ENCODE data around the gene CYB5R4. TPM values are rescaled to one million over a fixed set of nuclear protein-coding genes. Genes with fewer than 3 reads are reported as not detected.

The CYB5R4 gene
- polyA plus RNA-seq, 3 donors from 2014 or later, result 28.5 to 39.2 (median 35.1) TPM

DNA sequence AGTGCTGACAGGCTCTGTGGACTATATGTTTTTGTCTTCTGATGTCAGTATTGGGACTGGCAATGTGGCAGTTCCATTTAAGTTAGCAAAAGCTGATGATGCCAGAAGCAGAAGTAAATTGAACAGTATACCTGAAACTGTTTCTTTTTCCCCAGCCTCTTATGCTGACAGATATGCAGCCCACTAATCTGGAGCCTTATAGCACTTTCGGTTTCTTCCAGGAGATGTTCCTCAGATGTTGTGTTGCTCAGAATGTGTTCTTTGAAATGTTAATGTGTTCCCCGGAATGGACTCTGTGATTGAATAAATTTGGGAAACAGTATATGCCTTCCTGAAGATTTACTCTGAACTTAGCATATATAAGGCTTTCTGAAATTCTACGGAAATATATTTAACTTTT, 93.3 kb downstream of the CYB5R4 start:
- H3K36me3 Mint-ChIP-seq, result peaks cover 27 to 37% (median 32%) of the 10 kb centered on the region in 3 donors
- no peak for DNase-seq
- no peak overlapping the region for H3K27ac Mint-ChIP-seq
- no peaks in the 10 kb centered on the region for H3K27me3 Mint-ChIP-seq (ENCODE audit: low read depth in 3 of 3)
- no peaks in the 10 kb centered on the region for H3K9me3 Mint-ChIP-seq
- H3K4me3 Mint-ChIP-seq, result no peak overlapping the region
- H3K4me1 Mint-ChIP-seq, result no peaks in the 10 kb centered on the region

DNA sequence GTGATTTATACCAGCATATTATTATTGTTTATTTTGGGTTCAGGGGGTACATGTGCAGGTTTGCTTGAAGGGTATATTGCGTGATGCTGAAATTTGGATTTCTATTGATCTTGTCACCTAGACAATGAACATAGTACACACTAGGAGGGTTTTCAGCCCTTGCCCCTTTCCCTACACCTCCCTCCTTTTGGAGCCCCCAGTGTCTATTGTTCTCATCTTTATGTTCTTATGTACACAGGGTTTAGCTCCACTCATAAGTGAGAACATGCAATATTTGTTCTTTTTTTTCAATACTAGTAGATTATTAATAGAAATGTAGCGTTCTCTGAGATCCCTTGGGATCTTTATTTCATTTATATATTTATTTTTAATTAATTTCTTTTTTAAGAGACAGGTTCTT, 94.9 kb downstream of the CYB5R4 start:
- Mint-ChIP-seq H3K4me1 (no peaks in the 10 kb centered on the region), H3K4me3 (no peak overlapping the region), H3K27me3 (ENCODE audit: low read depth in 3 of 3) (no peaks in the 10 kb centered on the region), H3K27ac (no peak overlapping the region), H3K36me3 (peaks cover 29 to 43% (median 39%) of the 10 kb centered on the region in 3 donors), H3K9me3 (no peaks in the 10 kb centered on the region)
- DNase-seq, result no peak

DNA sequence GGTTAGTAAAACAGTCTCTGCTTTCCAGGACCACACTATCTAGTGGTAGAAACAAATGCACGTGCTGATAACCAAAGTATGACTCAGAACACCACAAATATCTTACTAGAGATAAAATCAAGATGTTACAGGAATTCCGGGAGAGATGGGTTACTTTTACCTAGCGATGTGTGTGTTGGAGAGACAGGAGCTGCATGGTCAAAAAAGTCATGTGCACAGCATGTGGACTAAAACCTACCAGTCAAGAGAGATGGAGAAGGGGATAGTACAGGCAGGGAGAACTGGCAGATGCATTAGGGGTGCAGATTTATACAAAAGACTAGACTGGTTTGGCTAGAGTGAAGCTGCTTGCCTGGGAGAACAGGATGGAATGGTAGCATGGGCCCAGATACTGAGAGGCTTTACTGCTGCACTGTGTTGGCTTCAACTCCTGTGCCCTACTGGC, 98.8 kb downstream of the CYB5R4 start:
- peaks cover 39 to 56% (median 43%) of the 10 kb centered on the region in 3 donors for H3K36me3 Mint-ChIP-seq
- no peak overlapping the region for H3K4me3 Mint-ChIP-seq
- no peak for DNase-seq
- H3K27ac Mint-ChIP-seq, result no peak overlapping the region
- no peaks in the 10 kb centered on the region for H3K27me3 Mint-ChIP-seq (ENCODE audit: low read depth in 3 of 3)
- H3K9me3 Mint-ChIP-seq, result no peaks in the 10 kb centered on the region
- no peaks in the 10 kb centered on the region for H3K4me1 Mint-ChIP-seq

GRCh38 chr6:83960664-83961063, 101.2 kb downstream of the CYB5R4 start:
- H3K4me3 Mint-ChIP-seq, result no peak overlapping the region
- H3K27ac Mint-ChIP-seq, result peak overlapping the region in 1 of 6 donors; percentile 38
- DNase-seq, result no peak
- H3K27me3 Mint-ChIP-seq (ENCODE audit: low read depth in 3 of 3), result no peaks in the 10 kb centered on the region
- H3K4me1 Mint-ChIP-seq, result no peaks in the 10 kb centered on the region
- H3K36me3 Mint-ChIP-seq, result peaks cover 51 to 62% (median 61%) of the 10 kb centered on the region in 3 donors
- peaks cover 0 to 5% (median 2%) of the 10 kb centered on the region in 6 donors for H3K9me3 Mint-ChIP-seq

DNA sequence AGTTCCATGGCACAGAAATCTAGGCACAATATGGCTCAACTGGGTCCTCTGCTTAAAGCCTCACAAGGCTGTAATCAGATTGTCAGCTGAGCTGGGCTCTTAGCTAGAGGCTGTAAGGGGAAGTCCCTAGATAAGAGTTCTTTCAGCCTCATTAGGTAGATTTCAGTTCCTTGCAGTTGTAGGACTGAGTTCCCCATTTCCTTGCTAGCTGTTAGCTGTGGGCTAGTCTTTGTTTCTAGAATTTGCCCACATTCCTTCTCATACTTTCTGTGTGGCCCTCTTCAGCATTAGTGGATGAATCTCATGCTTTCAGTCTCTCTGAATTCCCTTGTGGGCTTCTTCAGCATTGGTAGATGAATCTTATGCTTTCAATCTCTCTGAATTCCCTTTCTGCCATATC, 103.1 kb downstream of the CYB5R4 start:
- Mint-ChIP-seq H3K4me3 (no peak overlapping the region), H3K4me1 (no peaks in the 10 kb centered on the region), H3K9me3 (peaks cover 2 to 10% (median 4%) of the 10 kb centered on the region in 6 donors), H3K27me3 (ENCODE audit: low read depth in 3 of 3) (no peaks in the 10 kb centered on the region), H3K27ac (no peak overlapping the region), H3K36me3 (peaks cover 45 to 55% (median 51%) of the 10 kb centered on the region in 3 donors)
- no peak for DNase-seq

GRCh38 chr6:83966539-83966938, 107.0 kb downstream of the CYB5R4 start:
- Mint-ChIP-seq H3K4me3 (no peak overlapping the region), H3K27ac (no peak overlapping the region), H3K9me3 (peaks cover 2 to 15% (median 6%) of the 10 kb centered on the region in 6 donors), H3K36me3 (peaks cover 33 to 44% (median 37%) of the 10 kb centered on the region in 3 donors), H3K27me3 (ENCODE audit: low read depth in 3 of 3) (no peaks in the 10 kb centered on the region), H3K4me1 (no peaks in the 10 kb centered on the region)
- no peak for DNase-seq

- Mint-ChIP-seq H3K27ac (no peak overlapping the region), H3K9me3 (peaks cover 0 to 10% (median 4%) of the 10 kb centered on the region in 6 donors), H3K4me1 (no peaks in the 10 kb centered on the region), H3K27me3 (ENCODE audit: low read depth in 3 of 3) (no peaks in the 10 kb centered on the region), H3K4me3 (no peak overlapping the region), H3K36me3 (peaks cover 0 to 6% (median 5%) of the 10 kb centered on the region in 3 donors)
- no peak for DNase-seq
Observed at GRCh38 chr6:83970582-83970981, 111.1 kb downstream of the CYB5R4 start.

DNA sequence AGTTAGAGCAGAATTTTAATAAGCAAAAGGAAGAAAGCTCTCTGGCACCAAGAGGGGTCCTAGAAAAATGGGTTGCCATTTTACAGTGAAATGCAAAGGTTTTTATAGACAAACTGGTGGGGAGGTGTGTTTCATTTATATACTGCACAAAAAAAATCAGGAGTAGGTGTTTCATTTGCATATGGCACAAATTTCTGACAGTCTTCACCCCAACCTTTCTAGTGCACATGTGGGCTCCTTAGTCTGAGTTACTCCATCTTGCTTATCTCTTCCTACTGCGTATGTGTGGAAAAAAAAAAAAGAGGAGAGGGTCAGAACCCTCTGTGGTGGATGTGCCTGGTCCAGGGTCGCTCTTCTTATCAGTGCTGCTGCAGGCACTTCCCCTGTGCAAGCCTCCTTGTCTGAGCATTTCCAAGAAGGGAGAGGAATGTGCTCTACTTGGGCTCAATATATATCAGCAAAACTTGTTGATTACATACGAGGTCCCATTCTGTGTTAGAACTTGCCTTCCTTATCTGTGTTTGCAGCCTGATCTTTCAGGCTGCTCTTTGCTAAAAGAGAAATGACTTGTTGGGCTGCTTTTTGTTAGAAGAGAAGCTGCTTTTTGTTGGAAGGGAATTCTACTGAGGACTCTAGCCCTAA, 115.0 kb downstream of the CYB5R4 start:
- Mint-ChIP-seq H3K9me3 (peaks cover 0 to 5% (median 3%) of the 10 kb centered on the region in 6 donors), H3K4me3 (no peak overlapping the region), H3K36me3 (peaks cover 0 to 6% (median under 1%) of the 10 kb centered on the region in 3 donors), H3K27ac (peak overlapping the region in 1 of 6 donors; percentile 2), H3K27me3 (ENCODE audit: low read depth in 3 of 3) (peaks cover 0 to 2% (median 2%) of the 10 kb centered on the region in 3 donors), H3K4me1 (no peaks in the 10 kb centered on the region)
- no peak for DNase-seq

DNA sequence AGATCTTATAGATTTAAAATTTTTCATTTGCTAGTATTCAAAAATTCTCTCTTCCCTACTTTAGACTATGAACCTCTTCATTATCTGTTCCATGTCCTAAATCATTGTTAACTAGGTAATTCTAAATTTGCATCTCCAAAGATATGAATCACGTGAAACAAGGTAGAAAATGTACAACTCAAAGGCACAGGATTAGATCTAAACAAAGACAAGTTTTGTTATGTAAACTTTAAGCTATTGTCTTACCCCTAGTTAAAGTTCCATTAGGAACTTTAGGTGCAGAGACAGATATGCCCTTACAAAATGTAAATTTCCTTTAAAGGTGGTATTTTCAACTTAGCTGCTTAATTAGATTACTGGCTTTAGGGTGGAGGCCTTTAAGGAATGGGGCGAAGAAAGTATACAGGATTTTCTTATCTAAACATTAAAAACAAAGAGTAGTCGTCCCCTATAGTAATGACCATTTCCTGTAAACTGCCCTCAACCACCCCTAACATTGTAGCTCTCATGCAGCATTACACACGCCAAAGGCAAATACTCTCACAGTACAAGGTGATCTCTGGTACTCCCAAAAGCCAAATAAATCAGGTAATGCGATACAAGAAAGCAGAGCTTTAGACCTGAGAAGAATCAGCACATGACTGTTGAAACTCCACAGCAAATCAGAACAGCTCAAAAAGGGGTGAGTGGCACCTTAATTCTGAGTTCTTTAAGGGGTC, 116.7 kb downstream of the CYB5R4 start:
- Mint-ChIP-seq H3K4me3 (no peak overlapping the region), H3K9me3 (peaks cover 0 to 3% (median 0%) of the 10 kb centered on the region in 6 donors), H3K4me1 (no peaks in the 10 kb centered on the region), H3K27ac (no peak overlapping the region), H3K36me3 (peaks cover 0 to 6% (median 4%) of the 10 kb centered on the region in 3 donors), H3K27me3 (ENCODE audit: low read depth in 3 of 3) (peaks cover 0 to 2% (median 2%) of the 10 kb centered on the region in 3 donors)
- DNase-seq, result no peak

DNA sequence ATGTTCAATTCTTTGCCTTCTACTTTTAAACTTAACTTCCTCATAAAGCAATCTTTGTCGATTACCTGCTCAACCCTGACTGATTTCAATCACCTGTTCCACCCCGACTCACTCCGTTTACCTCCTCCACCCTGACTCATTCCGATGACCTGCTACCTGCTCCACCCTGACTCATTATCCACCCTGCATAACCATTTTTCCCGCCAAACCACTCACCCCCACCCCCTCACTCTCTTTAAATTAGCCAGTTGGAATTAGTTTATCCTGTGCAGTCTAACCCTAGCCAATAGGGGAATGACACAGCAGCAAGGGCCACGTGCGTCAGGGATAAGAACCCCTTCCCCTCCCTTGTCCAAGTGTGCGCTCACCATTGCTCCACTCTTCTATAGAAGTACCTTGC, 117.4 kb downstream of the CYB5R4 start:
- Mint-ChIP-seq H3K27me3 (ENCODE audit: low read depth in 3 of 3) (peaks cover under 1 to 2% (median 2%) of the 10 kb centered on the region in 3 donors), H3K9me3 (peaks cover 0 to 3% (median 0%) of the 10 kb centered on the region in 6 donors), H3K4me3 (no peak overlapping the region)

DNA sequence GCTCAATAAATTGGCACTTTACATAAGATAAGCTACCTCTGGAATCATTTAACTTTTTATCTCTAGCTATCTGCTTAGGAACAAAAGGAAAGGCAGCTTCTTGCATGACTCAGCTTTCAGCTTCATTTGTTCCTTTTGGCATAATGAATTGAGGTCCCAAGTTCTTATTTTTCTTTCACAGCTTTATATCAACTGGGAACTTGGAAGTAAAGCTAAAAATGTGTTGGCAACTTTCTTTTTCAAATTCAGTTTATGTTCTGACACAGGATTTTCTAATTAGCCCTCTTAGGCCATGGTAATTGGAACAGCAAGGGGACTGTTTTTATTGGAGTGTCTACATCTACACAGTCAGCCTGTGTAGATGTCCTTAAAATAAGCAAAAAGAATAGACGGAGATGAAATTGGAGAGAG, 118.8 kb downstream of the CYB5R4 start:
- Mint-ChIP-seq H3K27ac (no peak overlapping the region), H3K9me3 (peaks cover 0 to 3% (median 0%) of the 10 kb centered on the region in 6 donors)

More for the DNA sequence above, 117.4 kb downstream of the CYB5R4 start:
- Mint-ChIP-seq H3K4me1 (no peaks in the 10 kb centered on the region), H3K27ac (no peak overlapping the region), H3K36me3 (peaks cover 0 to 6% (median 4%) of the 10 kb centered on the region in 3 donors)
- DNase-seq, result no peak

GRCh38 chr6:83978997-83979396, 119.5 kb downstream of the CYB5R4 start:
- Mint-ChIP-seq H3K36me3 (peaks cover 8 to 15% (median 14%) of the 10 kb centered on the region in 3 donors), H3K27ac (no peak overlapping the region), H3K27me3 (ENCODE audit: low read depth in 3 of 3) (peaks cover 2 to 4% (median 2%) of the 10 kb centered on the region in 3 donors), H3K9me3 (peaks cover 0 to 5% (median 0%) of the 10 kb centered on the region in 6 donors), H3K4me1 (no peaks in the 10 kb centered on the region), H3K4me3 (no peak overlapping the region)
- DNase-seq, result no peak

More for the DNA sequence above, 118.8 kb downstream of the CYB5R4 start:
- H3K4me3 Mint-ChIP-seq, result no peak overlapping the region
- H3K4me1 Mint-ChIP-seq, result no peaks in the 10 kb centered on the region
- H3K27me3 Mint-ChIP-seq (ENCODE audit: low read depth in 3 of 3), result peaks cover 2 to 4% (median 2%) of the 10 kb centered on the region in 3 donors
- H3K36me3 Mint-ChIP-seq, result peaks cover 4 to 12% (median 10%) of the 10 kb centered on the region in 3 donors
- DNase-seq, result no peak

DNA sequence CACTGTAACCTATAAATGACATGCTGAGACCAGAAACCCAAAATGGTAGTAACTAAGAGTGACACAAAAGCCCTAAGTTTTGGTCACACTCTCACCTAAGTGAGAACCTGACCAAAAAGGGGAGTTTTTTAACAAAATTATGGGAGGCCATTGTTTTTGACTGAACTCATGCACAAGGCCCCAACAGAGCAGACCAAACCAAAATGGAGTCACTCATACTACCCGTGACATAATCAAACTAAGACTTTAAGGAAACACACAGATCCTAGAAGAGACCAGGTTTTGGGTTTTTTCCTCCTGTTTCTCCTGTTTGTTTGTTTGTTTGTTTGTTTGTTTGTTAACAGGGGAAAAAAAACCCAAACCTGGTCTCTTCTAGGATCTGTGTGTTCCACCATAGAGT, 124.9 kb downstream of the CYB5R4 start:
- H3K4me3 Mint-ChIP-seq, result no peak overlapping the region
- no peak overlapping the region for H3K27ac Mint-ChIP-seq
- H3K27me3 Mint-ChIP-seq (ENCODE audit: low read depth in 3 of 3), result peaks cover 0 to 7% (median 3%) of the 10 kb centered on the region in 3 donors
- no peak for DNase-seq
- peaks cover 0 to 2% (median 0%) of the 10 kb centered on the region in 6 donors for H3K9me3 Mint-ChIP-seq
- H3K36me3 Mint-ChIP-seq, result peaks cover 24 to 35% (median 31%) of the 10 kb centered on the region in 3 donors
- no peaks in the 10 kb centered on the region for H3K4me1 Mint-ChIP-seq

GRCh38 chr6:83985308-83985713, 125.8 kb downstream of the CYB5R4 start:
- H3K36me3 Mint-ChIP-seq, result peaks cover 24 to 31% (median 31%) of the 10 kb centered on the region in 3 donors
- no peak for DNase-seq
- no peak overlapping the region for H3K4me3 Mint-ChIP-seq

More at GRCh38 chr6:83985308-83985713, 125.8 kb downstream of the CYB5R4 start:
- no peaks in the 10 kb centered on the region for H3K4me1 Mint-ChIP-seq
- H3K27ac Mint-ChIP-seq, result no peak overlapping the region
- H3K27me3 Mint-ChIP-seq (ENCODE audit: low read depth in 3 of 3), result peaks cover 0 to 7% (median 3%) of the 10 kb centered on the region in 3 donors
- peaks cover 0 to 2% (median 0%) of the 10 kb centered on the region in 6 donors for H3K9me3 Mint-ChIP-seq
